ENCODE results near the gene ARHGAP12.

The ARHGAP12 gene

GRCh38 chr10:31758495-31758894, 170.1 kb downstream of the ARHGAP12 start:
- TF ChIP-seq CTCF (IDR thresholded peaks at IDR 0.05; ENCODE audit: borderline replicate concordance, control extremely low read depth, extremely low read depth, insufficient read depth, missing control alignments) = no peak
- DNase-seq (ENCODE audit: low spot score) = no peak
- in situ Hi-C loops (cut with MboI; ENCODE audit: low sequenced_read_pairs, unreplicated experiment) = no loop called here

- no peak for DNase-seq (ENCODE audit: low spot score)
- in situ Hi-C loops (cut with MboI; ENCODE audit: low sequenced_read_pairs, unreplicated experiment) = no loop called here
- TF ChIP-seq CTCF (IDR thresholded peaks at IDR 0.05; ENCODE audit: borderline replicate concordance, control extremely low read depth, extremely low read depth, insufficient read depth, missing control alignments) = no peak
Measured at GRCh38 chr10:31757831-31758230, 170.8 kb downstream of the ARHGAP12 start.

GRCh38 chr10:31757386-31757791, 171.2 kb downstream of the ARHGAP12 start:
- in situ Hi-C loops (cut with MboI; ENCODE audit: low sequenced_read_pairs, unreplicated experiment) = no loop called here
- no peak for DNase-seq (ENCODE audit: low spot score)
- no peak for TF ChIP-seq CTCF (IDR thresholded peaks at IDR 0.05; ENCODE audit: borderline replicate concordance, control extremely low read depth, extremely low read depth, insufficient read depth, missing control alignments)

- in situ Hi-C loops (cut with MboI; ENCODE audit: low sequenced_read_pairs, unreplicated experiment) = no loop called here
- no peak for DNase-seq (ENCODE audit: low spot score)
- TF ChIP-seq CTCF (IDR thresholded peaks at IDR 0.05; ENCODE audit: borderline replicate concordance, control extremely low read depth, extremely low read depth, insufficient read depth, missing control alignments) = no peak
Measured at GRCh38 chr10:31756729-31757110, 171.9 kb downstream of the ARHGAP12 start.

GRCh38 chr10:31756101-31756728, 172.4 kb downstream of the ARHGAP12 start:
- no peak for DNase-seq (ENCODE audit: low spot score)
- no peak for TF ChIP-seq CTCF (IDR thresholded peaks at IDR 0.05; ENCODE audit: borderline replicate concordance, control extremely low read depth, extremely low read depth, insufficient read depth, missing control alignments)
- in situ Hi-C loops (cut with MboI; ENCODE audit: low sequenced_read_pairs, unreplicated experiment) = no loop called here

Measured in GM13976 (cell line).